Loucy (cell line): Measurements from ENCODE around the gene ZNF697.

Experiments used
- H2AFZ ChIP-seq: fragments of 200-600 bp; sonication (generic); 2 replicates; pipeline ENCODE4 v1.6.0; 2016; ENCODE audit warnings: antibody characterized with exemption, mild to moderate bottlenecking, low read length, moderate library complexity
- H3F3A ChIP-seq: fragments of 200-600 bp; 2 replicates; pipeline ENCODE4 v1.6.0; 2016; ENCODE audit warnings: antibody characterized with exemption, low read depth, mild to moderate bottlenecking
- H3K27me3 ChIP-seq: fragments of 200-600 bp; sonication (generic); 2 replicates; pipeline ENCODE4 v1.6.1; 2014; ENCODE audit warnings: low read length, mild to moderate bottlenecking; ENCODE audit not compliant: insufficient read depth, poor library complexity, severe bottlenecking
- H3K36me3 ChIP-seq: fragments of 200-600 bp; sonication (generic); 2 replicates; pipeline ENCODE4 v1.6.1; 2016; ENCODE audit warnings: low read length; ENCODE audit not compliant: insufficient read depth
- H3K4me1 ChIP-seq: fragments of 200-600 bp; sonication (generic); 2 replicates; pipeline ENCODE4 v1.5.1; 2014; ENCODE audit warnings: low read length, mild to moderate bottlenecking; ENCODE audit not compliant: insufficient read depth, poor library complexity, severe bottlenecking
- H3K4me2 ChIP-seq: fragments of 200-600 bp; sonication (generic); 2 replicates; pipeline ENCODE4 v1.6.0; 2014; ENCODE audit warnings: antibody characterized with exemption, low read length, low read depth, mild to moderate bottlenecking; ENCODE audit not compliant: poor library complexity, severe bottlenecking
- H3K4me3 ChIP-seq: fragments of 200-600 bp; sonication (generic); 2 replicates; pipeline ENCODE4 v1.5.1; 2014; ENCODE audit warnings: low read length, mild to moderate bottlenecking, mixed read lengths; ENCODE audit not compliant: poor library complexity, severe bottlenecking
- H3K79me2 ChIP-seq: fragments of 200-600 bp; sonication (generic); 2 replicates; pipeline ENCODE4 v1.6.1; 2014; ENCODE audit warnings: low read length; ENCODE audit not compliant: insufficient read depth
- H3K9ac ChIP-seq: fragments of 200-600 bp; sonication (generic); 2 replicates; pipeline ENCODE4 v1.6.0; 2014; ENCODE audit warnings: mild to moderate bottlenecking, low read depth, low read length, moderate library complexity; ENCODE audit not compliant: poor library complexity, severe bottlenecking
- H3K9me2 ChIP-seq: fragments of 200-600 bp; sonication (generic); replicated peaks from 2 replicates; pipeline ENCODE4 v1.6.1; 2016; ENCODE audit warnings: low read depth, low read length, mixed read lengths
- H3K9me3 ChIP-seq: fragments of 200-600 bp; sonication (generic); 2 replicates; pipeline ENCODE4 v1.6.1; 2014; ENCODE audit warnings: mild to moderate bottlenecking, antibody characterized with exemption, low read length, low read depth; ENCODE audit not compliant: insufficient read depth
- H4K20me1 ChIP-seq: fragments of 200-600 bp; sonication (generic); 2 replicates; pipeline ENCODE4 v1.6.0; 2014; ENCODE audit warnings: antibody characterized with exemption, low read length, mild to moderate bottlenecking; ENCODE audit not compliant: insufficient read depth, poor library complexity, severe bottlenecking
- EZH2phosphoT487 ChIP-seq: fragments of 200-600 bp; IDR thresholded peaks from 2 replicates; pipeline ENCODE4 v1.6.1; 2018; ENCODE audit warnings: antibody characterized with exemption, mild to moderate bottlenecking, moderate library complexity, borderline replicate concordance
- TF ChIP-seq, protein P1 (sequence below): fragments of 200-600 bp; sonication (generic); conservative IDR thresholded peaks from 2 replicates; pipeline ENCODE4 v1.5.1; 2014; ENCODE audit warnings: mild to moderate bottlenecking, antibody characterized with exemption, low read length

Gene ZNF697

DNA sequence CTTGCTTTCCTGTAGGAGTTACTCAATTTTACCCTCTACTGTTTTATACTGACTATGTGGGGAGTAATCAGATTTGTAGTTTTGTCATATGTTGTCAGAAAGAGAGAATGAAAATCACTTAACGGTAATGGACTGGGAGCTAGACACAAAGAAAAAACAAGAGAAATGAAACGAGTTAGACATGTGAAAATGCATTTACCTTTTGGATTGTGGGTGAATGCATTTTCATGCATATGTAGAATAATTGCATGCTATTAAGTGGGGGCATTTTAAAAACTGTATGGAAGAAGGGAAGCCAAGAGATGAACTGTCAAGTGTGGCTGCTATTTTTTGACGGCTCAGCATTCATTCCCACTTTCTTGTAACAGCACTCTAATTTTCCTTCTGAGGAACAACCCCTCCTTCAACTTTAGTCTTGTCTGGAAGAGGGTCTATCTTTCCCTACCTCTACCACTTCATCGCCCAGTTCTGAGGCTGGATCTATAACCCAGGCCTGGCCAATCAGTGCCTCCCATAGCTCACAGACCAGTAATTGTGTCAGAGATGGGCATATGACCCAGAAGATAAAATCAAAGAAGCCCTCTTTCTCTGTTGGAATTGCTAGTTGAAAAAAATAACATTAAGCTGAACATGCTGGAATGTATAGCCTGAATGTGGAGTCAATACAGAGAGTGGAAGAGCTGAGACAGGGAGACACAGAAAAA, 5.2 kb upstream of the ZNF697 start:
- no peak overlapping the region for H2AFZ ChIP-seq

DNA sequence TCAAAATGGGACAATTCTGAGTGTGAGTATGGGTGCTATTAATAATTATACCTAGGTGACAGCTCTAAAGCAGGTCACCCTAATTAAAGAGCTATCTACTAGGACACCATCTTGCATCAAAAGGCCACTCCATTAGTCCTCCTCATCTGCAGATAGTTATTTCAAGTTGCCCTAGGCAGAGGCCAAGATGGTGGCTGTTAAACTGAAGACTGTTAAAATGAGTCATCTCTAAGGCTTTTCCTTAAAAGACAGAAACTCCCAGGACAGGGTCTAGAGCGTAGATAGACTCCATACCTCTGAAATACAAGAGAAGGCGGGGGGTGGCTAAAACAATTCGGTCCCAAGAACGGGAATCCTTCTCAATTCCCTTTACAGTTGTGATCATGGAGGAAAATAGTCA, 4.5 kb upstream of the ZNF697 start:
- no peaks in the 10 kb centered on the region for H3K9me2 ChIP-seq
- no peaks in the 10 kb centered on the region for H3K79me2 ChIP-seq
- no peaks in the 10 kb centered on the region for H3K9me3 ChIP-seq
- no peak overlapping the region for H3K4me3 ChIP-seq
- no peaks in the 10 kb centered on the region for H3F3A ChIP-seq
- H3K9ac ChIP-seq = no peak overlapping the region
- H4K20me1 ChIP-seq = no peaks in the 10 kb centered on the region
- H3K36me3 ChIP-seq = no peaks in the 10 kb centered on the region
- peaks cover 2% of the 10 kb centered on the region for H3K4me1 ChIP-seq
- no peak overlapping the region for H3K4me2 ChIP-seq
- H2AFZ ChIP-seq = no peak overlapping the region
- H3K27me3 ChIP-seq = peaks cover 4% of the 10 kb centered on the region
- TF ChIP-seq, protein P1, sequence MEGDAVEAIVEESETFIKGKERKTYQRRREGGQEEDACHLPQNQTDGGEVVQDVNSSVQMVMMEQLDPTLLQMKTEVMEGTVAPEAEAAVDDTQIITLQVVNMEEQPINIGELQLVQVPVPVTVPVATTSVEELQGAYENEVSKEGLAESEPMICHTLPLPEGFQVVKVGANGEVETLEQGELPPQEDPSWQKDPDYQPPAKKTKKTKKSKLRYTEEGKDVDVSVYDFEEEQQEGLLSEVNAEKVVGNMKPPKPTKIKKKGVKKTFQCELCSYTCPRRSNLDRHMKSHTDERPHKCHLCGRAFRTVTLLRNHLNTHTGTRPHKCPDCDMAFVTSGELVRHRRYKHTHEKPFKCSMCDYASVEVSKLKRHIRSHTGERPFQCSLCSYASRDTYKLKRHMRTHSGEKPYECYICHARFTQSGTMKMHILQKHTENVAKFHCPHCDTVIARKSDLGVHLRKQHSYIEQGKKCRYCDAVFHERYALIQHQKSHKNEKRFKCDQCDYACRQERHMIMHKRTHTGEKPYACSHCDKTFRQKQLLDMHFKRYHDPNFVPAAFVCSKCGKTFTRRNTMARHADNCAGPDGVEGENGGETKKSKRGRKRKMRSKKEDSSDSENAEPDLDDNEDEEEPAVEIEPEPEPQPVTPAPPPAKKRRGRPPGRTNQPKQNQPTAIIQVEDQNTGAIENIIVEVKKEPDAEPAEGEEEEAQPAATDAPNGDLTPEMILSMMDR = no peak
- TF ChIP-seq EZH2phosphoT487 = no peak

More for the DNA sequence above, 5.2 kb upstream of the ZNF697 start:
- Histone ChIP-seq H3K36me3 (no peaks in the 10 kb centered on the region), H4K20me1 (no peaks in the 10 kb centered on the region), H3K9me2 (no peaks in the 10 kb centered on the region), H3K4me2 (no peak overlapping the region), H3K9me3 (no peaks in the 10 kb centered on the region), H3K4me1 (no peaks in the 10 kb centered on the region), H3K4me3 (no peak overlapping the region), H3F3A (no peaks in the 10 kb centered on the region), H3K27me3 (peaks cover 4% of the 10 kb centered on the region), H3K79me2 (no peaks in the 10 kb centered on the region), H3K9ac (no peak overlapping the region)
- TF ChIP-seq, protein P1 = no peak
- TF ChIP-seq EZH2phosphoT487 = no peak

DNA sequence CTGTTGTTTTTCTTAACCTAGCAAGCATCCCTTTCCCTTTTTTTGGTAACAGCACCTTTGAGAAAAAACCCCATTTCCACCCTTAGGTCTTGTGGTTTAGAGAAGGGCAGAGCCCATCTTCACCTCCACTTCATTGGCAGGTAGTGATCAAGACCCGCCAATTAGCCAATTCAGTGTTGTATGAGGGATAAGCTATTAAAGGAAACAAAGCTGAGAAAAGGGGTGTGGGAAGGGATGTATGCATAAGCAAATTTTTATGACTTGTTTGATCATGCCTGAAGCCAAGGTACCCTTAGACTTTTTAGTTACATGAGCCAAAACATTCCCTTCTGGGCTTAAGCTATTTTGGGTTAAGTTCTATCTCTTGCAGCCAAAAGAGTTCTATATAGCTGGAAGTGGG, 3.6 kb upstream of the ZNF697 start:
- H3F3A ChIP-seq = no peaks in the 10 kb centered on the region
- H3K9me3 ChIP-seq = no peaks in the 10 kb centered on the region
- no peak overlapping the region for H3K9ac ChIP-seq
- H3K4me2 ChIP-seq = no peak overlapping the region
- no peak for TF ChIP-seq EZH2phosphoT487
- TF ChIP-seq, protein P1 = no peak
- peaks cover 4% of the 10 kb centered on the region for H3K27me3 ChIP-seq
- H3K36me3 ChIP-seq = no peaks in the 10 kb centered on the region
- H3K9me2 ChIP-seq = no peaks in the 10 kb centered on the region
- H2AFZ ChIP-seq = no peak overlapping the region
- no peaks in the 10 kb centered on the region for H4K20me1 ChIP-seq
- no peak overlapping the region for H3K4me3 ChIP-seq
- peaks cover 5% of the 10 kb centered on the region; the same call in 1 of the 2 replicates for H3K79me2 ChIP-seq
- peaks cover 10% of the 10 kb centered on the region for H3K4me1 ChIP-seq
